H9 (cell line): ENCODE results near the gene SHE. TPM values are rescaled to one million over a fixed set of nuclear protein-coding genes. Genes with fewer than 3 reads are reported as not detected.

Experiments used
- DNase-seq: peaks from one replicate; pipeline ENCODE4 v3.0.0-alpha.2; 2017
- H2AFZ ChIP-seq: one replicate; pipeline ENCODE4 v1.6.1; 2013; ENCODE audit warnings: mild to moderate bottlenecking, low read length, control low read depth, moderate library complexity
- H2AK5ac ChIP-seq: 2 replicates; pipeline ENCODE4 v1.6.1; 2013; ENCODE audit warnings: low read length, control low read depth, mixed read lengths; ENCODE audit not compliant: insufficient read length
- H2BK120ac ChIP-seq: one replicate; pipeline ENCODE4 v1.6.1; 2013; ENCODE audit warnings: low read depth, mild to moderate bottlenecking, low read length, control low read depth, inconsistent platforms; ENCODE audit not compliant: poor library complexity, severe bottlenecking
- H2BK12ac ChIP-seq: 2 replicates; pipeline ENCODE4 v1.6.1; 2013; ENCODE audit warnings: low read length, control low read depth, mixed read lengths, low read depth; ENCODE audit not compliant: insufficient read length
- H2BK15ac ChIP-seq: 2 replicates; pipeline ENCODE4 v1.6.1; 2013; ENCODE audit warnings: low read depth, low read length, control low read depth
- H2BK20ac ChIP-seq: one replicate; pipeline ENCODE4 v1.6.1; 2013; ENCODE audit warnings: low read depth, mild to moderate bottlenecking, low read length, control low read depth, inconsistent platforms; ENCODE audit not compliant: poor library complexity, severe bottlenecking
- H2BK5ac ChIP-seq: 2 replicates; pipeline ENCODE4 v1.6.1; 2013; ENCODE audit warnings: low read length, control low read depth, mixed read lengths; ENCODE audit not compliant: insufficient read length
- H3K14ac ChIP-seq: 2 replicates; pipeline ENCODE4 v1.6.1; 2013; ENCODE audit warnings: low read length, control low read depth; ENCODE audit not compliant: insufficient read depth
- H3K18ac ChIP-seq: 2 replicates; pipeline ENCODE4 v1.6.1; 2013; ENCODE audit warnings: low read depth, mild to moderate bottlenecking, mixed read lengths, low read length, control low read depth; ENCODE audit not compliant: insufficient read length
- H3K23ac ChIP-seq: 2 replicates; pipeline ENCODE4 v1.6.1; 2013; ENCODE audit warnings: low read length, control low read depth, mixed read lengths, low read depth; ENCODE audit not compliant: insufficient read length
- H3K23me2 ChIP-seq: 2 replicates; pipeline ENCODE4 v1.6.1; 2013; ENCODE audit warnings: low read depth, mild to moderate bottlenecking, mixed read lengths, low read length, control low read depth; ENCODE audit not compliant: insufficient read length, poor library complexity, severe bottlenecking
- H3K27ac ChIP-seq: 2 replicates; pipeline ENCODE4 v1.5.1; 2013; ENCODE audit warnings: low read length, control low read depth, mixed read lengths, low read depth; ENCODE audit not compliant: insufficient read length
- H3K27me3 ChIP-seq: 2 replicates; pipeline ENCODE4 v1.6.1; 2013; ENCODE audit warnings: low read length, control low read depth, inconsistent platforms; ENCODE audit not compliant: insufficient read depth
- H3K4ac ChIP-seq: 2 replicates; pipeline ENCODE4 v1.6.1; 2013; ENCODE audit warnings: low read depth, mild to moderate bottlenecking, control low read depth, inconsistent platforms, low read length, moderate library complexity
- H3K4me1 ChIP-seq: 2 replicates; pipeline ENCODE4 v1.6.1; 2013; ENCODE audit warnings: low read length, control low read depth, inconsistent platforms; ENCODE audit not compliant: insufficient read depth
- H3K4me2 ChIP-seq: 2 replicates; pipeline ENCODE4 v1.6.1; 2013; ENCODE audit warnings: low read length, control low read depth, mixed read lengths; ENCODE audit not compliant: insufficient read length, insufficient read depth
- H3K56ac ChIP-seq: 2 replicates; pipeline ENCODE4 v1.6.1; 2013; ENCODE audit warnings: low read depth, mild to moderate bottlenecking, mixed read lengths, low read length, control low read depth; ENCODE audit not compliant: insufficient read length
- H3K79me1 ChIP-seq: 2 replicates; pipeline ENCODE4 v1.6.1; 2013; ENCODE audit warnings: low read depth, mild to moderate bottlenecking, moderate library complexity, low read length, control low read depth, inconsistent platforms; ENCODE audit not compliant: insufficient read depth, poor library complexity, severe bottlenecking
- H3K79me2 ChIP-seq: 2 replicates; pipeline ENCODE4 v1.6.1; 2013; ENCODE audit warnings: low read length, control low read depth, inconsistent platforms; ENCODE audit not compliant: insufficient read depth
- H3K9ac ChIP-seq: 2 replicates; pipeline ENCODE4 v1.6.1; 2013; ENCODE audit warnings: low read length, control low read depth, mixed read lengths; ENCODE audit not compliant: insufficient read length; ENCODE audit errors: extremely low read depth
- H3K9me3 ChIP-seq: one replicate; pipeline ENCODE4 v1.6.1; 2013; ENCODE audit warnings: low read depth, low read length, inconsistent platforms; ENCODE audit not compliant: control insufficient read depth
- H3T11ph ChIP-seq: one replicate; pipeline ENCODE4 v1.6.1; 2013; ENCODE audit warnings: mild to moderate bottlenecking, low read length, control low read depth, inconsistent platforms
- H4K20me1 ChIP-seq: one replicate; pipeline ENCODE4 v1.6.1; 2013; ENCODE audit not compliant: control insufficient read depth, insufficient read length, insufficient read depth
- H4K5ac ChIP-seq: 2 replicates; pipeline ENCODE4 v1.6.1; 2013; ENCODE audit warnings: low read depth, mild to moderate bottlenecking, mixed read lengths, low read length, control low read depth; ENCODE audit not compliant: insufficient read length
- H4K8ac ChIP-seq: replicated peaks from 2 replicates; pipeline ENCODE4 v1.6.1; 2013; ENCODE audit warnings: low read length, control low read depth, mixed read lengths, low read depth; ENCODE audit not compliant: insufficient read length
- H4K91ac ChIP-seq: 2 replicates; pipeline ENCODE4 v1.6.1; 2013; ENCODE audit warnings: low read depth, mild to moderate bottlenecking, moderate library complexity, mixed read lengths, low read length, control low read depth; ENCODE audit not compliant: insufficient read length
- H3K27ac Mint-ChIP-seq, 3 experiments: 2 replicates in 2 of 3; 3 replicates in 1 of 3; pipeline ENCODE4 v1.8.0; 2020 to 2021; ENCODE audit warnings: mixed read lengths in 3 of 3, mild to moderate bottlenecking in 1 of 3, moderate library complexity in 1 of 3
- H3K27me3 Mint-ChIP-seq: 2 replicates; pipeline ENCODE4 v1.8.0; 2021; ENCODE audit warnings: low read depth, mild to moderate bottlenecking, moderate library complexity, mixed read lengths
- H3K36me3 Mint-ChIP-seq, 3 experiments: 2 replicates in 2 of 3; 3 replicates in 1 of 3; pipeline ENCODE4 v1.8.0; 2020 to 2021; ENCODE audit warnings: low read depth in 3 of 3, mixed read lengths in 3 of 3; ENCODE audit not compliant: insufficient read depth in 1 of 3
- H3K4me1 Mint-ChIP-seq, 2 experiments: 2 replicates each; pipeline ENCODE4 v1.8.0; 2020; ENCODE audit warnings: mixed read lengths in 2 of 2
- H3K4me3 Mint-ChIP-seq, 2 experiments: 2 replicates in 1 of 2; 3 replicates in 1 of 2; pipeline ENCODE4 v1.8.0; 2020 to 2021; ENCODE audit warnings: mild to moderate bottlenecking in 2 of 2, mixed read lengths in 2 of 2, moderate library complexity in 1 of 2
- H3K9me3 Mint-ChIP-seq, 2 experiments: 2 replicates in 1 of 2; 3 replicates in 1 of 2; pipeline ENCODE4 v1.8.0; 2020; ENCODE audit warnings: mild to moderate bottlenecking in 2 of 2, mixed read lengths in 2 of 2, moderate library complexity in 1 of 2
- CTCF ChIP-seq: fragments of 200-600 bp; sonication (generic); conservative IDR thresholded peaks from 3 replicates; pipeline ENCODE4 v1.8.0; 2021; ENCODE audit warnings: antibody characterized with exemption, mild to moderate bottlenecking
- WGBS: extraction: QIAGEN DNeasy Blood & Tissue Kit; methylation state at CpG from one replicate; pipeline ENCODE4 v1.1.7; 2013; ENCODE audit warnings: missing lambda C conversion rate, low lambda C conversion rate, mixed read lengths; ENCODE audit not compliant: insufficient read length; ENCODE audit errors: extremely low coverage; 5-methylcytosine and 5-hydroxymethylcytosine counted together
- total RNA-seq: library from RNA; stranded (reverse); gene quantifications from 2 replicates; pipeline ENCODE4 v1.2.1, GENCODE V29; 2021

SHE gene
- total RNA-seq, 1 experiment from 2014 or later = 0.48 TPM

GRCh38 chr1:154453574-154454352, 48.4 kb downstream of the SHE start:
- H4K5ac ChIP-seq = no peak overlapping the region
- no peak overlapping the region for H3K4me2 ChIP-seq
- no peak for TF ChIP-seq CTCF
- no peak overlapping the region for H2BK12ac ChIP-seq
- no peak overlapping the region for H3K23ac ChIP-seq
- H3K4me1 ChIP-seq = no peaks in the 10 kb centered on the region
- no peak overlapping the region for H2AK5ac ChIP-seq
- no peak overlapping the region for H3T11ph ChIP-seq
- no CpG with 5 or more reads among the region's 5 CpGs for WGBS
- no peak overlapping the region for H3K18ac ChIP-seq
- H4K8ac ChIP-seq = no peak overlapping the region
- no peak overlapping the region for H4K91ac ChIP-seq
- no peaks in the 10 kb centered on the region for H4K20me1 ChIP-seq
- H2AFZ ChIP-seq = no peak overlapping the region
- no peak overlapping the region for H3K56ac ChIP-seq
- H3K27me3 Mint-ChIP-seq = no peaks in the 10 kb centered on the region; the same call in none of the 2 replicates
- no peak overlapping the region for H3K9ac ChIP-seq
- no peak overlapping the region for H2BK120ac ChIP-seq
- no peak overlapping the region for H3K4ac ChIP-seq
- H3K9me3 Mint-ChIP-seq = no peaks in the 10 kb centered on the region
- no peak overlapping the region; a peak in 2 of 7 replicates for H3K27ac Mint-ChIP-seq
- H2BK5ac ChIP-seq = no peak overlapping the region
- H3K23me2 ChIP-seq = no peaks in the 10 kb centered on the region
- no peak overlapping the region for H2BK20ac ChIP-seq
- H3K9me3 ChIP-seq = no peaks in the 10 kb centered on the region
- H3K27me3 ChIP-seq = no peaks in the 10 kb centered on the region
- H2BK15ac ChIP-seq = no peak overlapping the region
- no peak overlapping the region for H3K14ac ChIP-seq
- H3K79me1 ChIP-seq = no peaks in the 10 kb centered on the region
- no peak overlapping the region for H3K4me3 Mint-ChIP-seq
- no peak overlapping the region for H3K27ac ChIP-seq
- no peak for DNase-seq
- H3K79me2 ChIP-seq = no peaks in the 10 kb centered on the region
- H3K36me3 Mint-ChIP-seq = no peaks in the 10 kb centered on the region
- no peaks in the 10 kb centered on the region for H3K4me1 Mint-ChIP-seq
